K562 (cell line): ENCODE measurements around the gene ADAM10. TPM values are rescaled to one million over a fixed set of nuclear protein-coding genes. Genes with fewer than 3 reads are reported as not detected.

Experiments used
- ATAC-seq: fragments of 200-7000 bp; cut with Tn5 transposase; 3 replicates; pipeline ENCODE4 v1.9.1; 2020; ENCODE audit warnings: moderate library complexity
- BruUV-seq: library from RNA; stranded (reverse); fragments of 400-500 nt; replicated peaks from 2 replicates; lab custom pipeline; 2021; lab: Mats Ljungman, UMichigan
- CTCF ChIA-PET: fragments of 300-600 bp; formaldehyde crosslinking; extraction: SDS; loops from one replicate; lab custom pipeline; 2021; ENCODE audit warnings: low intra/inter-chr PET ratio; lab: Yijun Ruan, JAX
- POLR2A ChIA-PET: fragments of 300-600, 350-650 bp; sonication (Branson Sonifier 250); formaldehyde crosslinking; extraction: SDS; loops from one replicate; lab custom pipeline; 2021; ENCODE audit warnings: antibody characterized with exemption, inconsistent platforms; lab: Yijun Ruan, JAX
- DNase-seq, 4 experiments: peaks; one replicate each; pipeline versions ENCODE4 v3.0.0 to v3.0.0-alpha.2; 2011 to 2018; ENCODE audit warnings: low spot score in 3 of 4, mixed read lengths in 3 of 4; ENCODE audit errors: extremely low read depth in 1 of 4
- FAIRE-seq: peaks from 2 replicates; lab custom pipeline; 2011; peaks lifted over from hg19 to GRCh38; lab: Jason Lieb, UNC
- H2AFZ ChIP-seq: 2 replicates; pipeline ENCODE4 v1.6.0; 2011; ENCODE audit warnings: low read depth, low read length, control low read depth, inconsistent platforms
- H3K27ac ChIP-seq: fragments of 200-600 bp; 3 replicates; pipeline ENCODE4 v1.8.0; 2011; ENCODE audit warnings: low read depth, mild to moderate bottlenecking, control low read depth, inconsistent platforms, low read length, moderate library complexity, mixed read lengths; ENCODE audit errors: extremely low read depth
- H3K27me3 ChIP-seq, 2 experiments: fragments of 300-600 bp in 1 of 2; 2 replicates in 1 of 2; 3 replicates in 1 of 2; pipeline versions ENCODE4 v1.6.0 to v1.8.0; 2011; ENCODE audit warnings: inconsistent platforms in 2 of 2, low read length in 2 of 2, mild to moderate bottlenecking in 1 of 2, mixed read lengths in 1 of 2, moderate library complexity in 1 of 2; ENCODE audit not compliant: control insufficient read depth in 2 of 2, insufficient read depth in 2 of 2
- H3K36me3 ChIP-seq: fragments of 300-600 bp; 3 replicates; pipeline ENCODE4 v1.8.0; 2011; ENCODE audit warnings: mild to moderate bottlenecking, low read length, inconsistent platforms; ENCODE audit not compliant: control insufficient read depth, insufficient read depth
- H3K4me1 ChIP-seq, 2 experiments: fragments of 200-600 bp in 1 of 2; replicated peaks in 1 of 2; 2 replicates in 1 of 2; 3 replicates in 1 of 2; pipeline versions ENCODE4 v1.5.1 to v1.8.0; 2011; ENCODE audit warnings: inconsistent platforms in 2 of 2, low read length in 2 of 2, mild to moderate bottlenecking in 1 of 2, mixed read lengths in 1 of 2, moderate library complexity in 1 of 2; ENCODE audit not compliant: control insufficient read depth in 2 of 2, insufficient read depth in 2 of 2
- H3K4me2 ChIP-seq: 2 replicates; pipeline ENCODE4 v1.6.1; 2011; ENCODE audit warnings: low read length, control low read depth, inconsistent platforms, mixed read lengths; ENCODE audit not compliant: insufficient read depth
- H3K4me3 ChIP-seq: fragments of 200-600 bp; sonication (generic), shearing (Covaris generic); 2 replicates; pipeline ENCODE4 v1.5.1; 2016; ENCODE audit warnings: control low read depth, inconsistent platforms
- H3K79me2 ChIP-seq: fragments of 200-600 bp; 3 replicates; pipeline ENCODE4 v1.8.0; 2011; ENCODE audit warnings: low read length, inconsistent platforms; ENCODE audit not compliant: control insufficient read depth, insufficient read depth
- H3K9ac ChIP-seq, 2 experiments: 2 replicates each; pipeline versions ENCODE4 v1.6.0 to v1.6.1; 2011; ENCODE audit warnings: low read depth in 2 of 2, low read length in 2 of 2, control low read depth in 1 of 2, inconsistent platforms in 1 of 2, mild to moderate bottlenecking in 1 of 2, mixed read lengths in 1 of 2; ENCODE audit not compliant: insufficient read depth in 1 of 2
- H3K9me1 ChIP-seq: one replicate; pipeline ENCODE4 v1.6.0; 2011; ENCODE audit warnings: inconsistent platforms, mild to moderate bottlenecking, low read length, moderate library complexity; ENCODE audit not compliant: control insufficient read depth, insufficient read depth
- H3K9me3 ChIP-seq: replicated peaks from 2 replicates; pipeline ENCODE4 v1.5.1; 2011; ENCODE audit warnings: low read depth, low read length, inconsistent platforms; ENCODE audit not compliant: control insufficient read depth, insufficient read depth
- H4K20me1 ChIP-seq: replicated peaks from 2 replicates; pipeline ENCODE4 v1.6.1; 2011; ENCODE audit warnings: low read length, inconsistent platforms, mixed read lengths; ENCODE audit not compliant: control insufficient read depth, insufficient read depth
- ADNP ChIP-seq: fragments of 200-800 bp; sonication (Bioruptor generic); IDR thresholded peaks from 2 replicates; pipeline ENCODE4 v1.6.1; 2016; ENCODE audit warnings: missing genetic modification characterization, missing compliant biosample characterization
- CBX3 ChIP-seq, 2 experiments: IDR thresholded peaks; 1 replicate in 1 of 2; 2 replicates in 1 of 2; pipeline ENCODE4 v1.6.1; 2012; ENCODE audit warnings: inconsistent platforms in 2 of 2, low read length in 2 of 2, borderline replicate concordance in 1 of 2, control low read depth in 1 of 2
- GATAD2B ChIP-seq: fragments of 450-650 bp; IDR thresholded peaks from 2 replicates; pipeline ENCODE4 v1.6.1; 2017; ENCODE audit warnings: mild to moderate bottlenecking, borderline replicate concordance
- HNRNPH1 ChIP-seq: fragments of 200-400 bp; formaldehyde crosslinking; optimal IDR thresholded peaks from 2 replicates; pipeline ENCODE3; 2017; ENCODE audit warnings: low read depth, mild to moderate bottlenecking, low read length, moderate library complexity
- MYBL2 ChIP-seq, 2 experiments: fragments of 450-650 bp in 1 of 2; sonication (generic) in 1 of 2; formaldehyde crosslinking in 1 of 2; IDR thresholded peaks; 2 replicates each; pipeline versions ENCODE4 v1.6.1 to v1.8.1; 2017 to 2022; ENCODE audit warnings: borderline replicate concordance in 1 of 2, inconsistent platforms in 1 of 2, low read depth in 1 of 2, mild to moderate bottlenecking in 1 of 2, missing genetic modification reagents in 1 of 2, moderate library complexity in 1 of 2
- RBM25 ChIP-seq: fragments of 200-400 bp; formaldehyde crosslinking; IDR thresholded peaks from 2 replicates; pipeline ENCODE4 v1.6.1; 2018; ENCODE audit warnings: low read length, low read depth, moderate library complexity; ENCODE audit not compliant: severe bottlenecking
- RCOR1 ChIP-seq, 2 experiments: IDR thresholded peaks; 2 replicates each; pipeline ENCODE4 v1.6.1; 2012; ENCODE audit warnings: low read depth in 2 of 2, low read length in 2 of 2, borderline replicate concordance in 1 of 2, improper control_type of control experiment in 1 of 2
- YY1 ChIP-seq, 3 experiments: IDR thresholded peaks; 2 replicates each; pipeline ENCODE4 v1.6.1; 2011; ENCODE audit warnings: low read length in 2 of 3, mild to moderate bottlenecking in 2 of 3, moderate library complexity in 2 of 3, borderline replicate concordance in 1 of 3, control low read depth in 1 of 3, low read depth in 1 of 3; ENCODE audit not compliant: insufficient read depth in 3 of 3, insufficient replicate concordance in 2 of 3, control insufficient read depth in 1 of 3, insufficient read length in 1 of 3; ENCODE audit errors: extremely low read depth in 1 of 3
- ZNF766 ChIP-seq: fragments of 200-800 bp; sonication (Bioruptor generic); conservative IDR thresholded peaks from 2 replicates; pipeline ENCODE4 v1.6.1; 2016; ENCODE audit warnings: missing genetic modification characterization, missing compliant biosample characterization
- WGBS: fragments of 100-300 bp; shearing (Covaris generic); methylation state at CpG from one replicate; pipeline ENCODE4 v1.1.6; 2016; ENCODE audit warnings: low coverage, mixed read lengths; ENCODE audit not compliant: insufficient coverage; ENCODE audit errors: missing lambda C conversion rate; 5-methylcytosine and 5-hydroxymethylcytosine counted together
- in situ Hi-C: fragments of 300-500 bp; cut with MboI; formaldehyde crosslinking; loops from 4 replicates; pipeline ENCODE4 v1.15.0; 2018; ENCODE audit warnings: inconsistent platforms, mixed read lengths
- intact Hi-C: fragments of 100-400 bp; cut with micrococcal nuclease; formaldehyde crosslinking; loops from 2 replicates; pipeline ENCODE4 v1.14.2; 2022
- polyA plus RNA-seq, 8 experiments: library from polyadenylated mRNA; depleted of rRNA in 4 of 8; stranded (reverse) in 5 of 8; unstranded in 3 of 8; fragments of >200 nt; fragmentation: Nextera tagmentation in 2 of 8; fragmentation: Illumina TruSeq in 1 of 8; extraction: Ambion mirVana in 2 of 8; extraction: Trizol in 1 of 8; gene quantifications; 2 replicates each; pipeline versions ENCODE4 v1.2.1 to v1.2.3, GENCODE V29; 2011 to 2014; ENCODE audit warnings: inconsistent platforms in 1 of 8, missing spikeins in 1 of 8
- small RNA-seq: library from RNA; depleted of rRNA; stranded (forward); fragments of <200 nt; gene quantifications from one replicate; pipeline ENCODE3, GENCODE V24; 2014
- total RNA-seq, 7 experiments: library from RNA; depleted of rRNA in 6 of 7; stranded (reverse); fragments of >200 nt in 6 of 7; fragmentation: Illumina TruSeq in 2 of 7; extraction: Trizol in 2 of 7; gene quantifications; 2 replicates each; pipeline versions ENCODE4 v1.2.1 to v1.2.3, GENCODE V29; 2011 to 2021; ENCODE audit warnings: low replicate concordance in 1 of 7

The ADAM10 gene
- total and polyA plus RNA-seq, 9 of the 15 experiments (the other 6 are each of a cell fraction or from before 2014, with no cell fraction given), result 11.9 to 152 (median 57.3) TPM

GRCh38 chr15:58538901-58539300 lies 210.6 kb downstream of the ADAM10 start:
- FAIRE-seq (no peak), ATAC-seq (no peak), DNase-seq (no peak)
- ChIA-PET POLR2A (interaction anchor here (1.0 to 1.2 kb wide), 3 partner anchors 10 to 770 kb away, joined by 3 read pairs; no protein-coding TSS in a partner anchor), CTCF (no interaction called here)
- Histone ChIP-seq H3K9me1 (no peaks in the 10 kb centered on the region), H3K4me2 (no peak overlapping the region), H3K9me3 (no peaks in the 10 kb centered on the region), H3K9ac (no peak overlapping the region), H3K27ac (no peak overlapping the region), H2AFZ (peak overlapping the region; percentile 85), H3K27me3 (no peaks in the 10 kb centered on the region), H4K20me1 (no peaks in the 10 kb centered on the region), H3K4me1 (peaks cover 10 to 13% of the 10 kb centered on the region in 2 experiments; a peak in 4 of 5 replicates), H3K36me3 (no peaks in the 10 kb centered on the region), H3K79me2 (no peaks in the 10 kb centered on the region), H3K4me3 (no peak overlapping the region)
- no TSS peak for BruUV-seq
- TF ChIP-seq CBX3 (IDR thresholded peaks at IDR 0.05; ENCODE audit: borderline replicate concordance in 1 of 2, low read length in 2 of 2), result peak in 1 of 2 experiments; percentile 20; a peak in 1 of 3 replicates
- 0 out of 2 replicates have a peak, but pooled peaks have one; percentile 32 for TF ChIP-seq ADNP (tag)
- TF ChIP-seq RBM25, result peak; percentile 88
- TF ChIP-seq GATAD2B, result no peak
- no peak for TF ChIP-seq ZNF766 (CRISPR knock-in tag)
- no peak for TF ChIP-seq HNRNPH1
- TF ChIP-seq MYBL2 (IDR thresholded peaks at IDR 0.05; ENCODE audit: low read depth), result no peak
- TF ChIP-seq MYBL2 (CRISPR knock-in tag; IDR thresholded peaks at IDR 0.05; ENCODE audit: borderline replicate concordance), result no peak
- TF ChIP-seq RCOR1 (IDR thresholded peaks at IDR 0.05; ENCODE audit: borderline replicate concordance in 1 of 2, low read depth in 2 of 2, low read length in 2 of 2), result 0 out of 4 replicates have a peak, but pooled peaks of 1 of the 2 experiments have one; percentile 25
- peak in 1 of 3 experiments; percentile 65 for TF ChIP-seq YY1 (IDR thresholded peaks at IDR 0.05; ENCODE audit: borderline replicate concordance in 1 of 3, control insufficient read depth in 1 of 3, extremely low read depth in 1 of 3, insufficient read depth in 3 of 3, insufficient read length in 1 of 3, insufficient replicate concordance in 2 of 3, low read depth in 1 of 3, low read length in 2 of 3)
- WGBS, result 73% methylated on average over 3 of the region's 3 CpGs
- in situ Hi-C loops, result no loop called here
- intact Hi-C loops, result no loop called here

Small RNA genes lying within 50 kb of the gene (small RNA-seq; reads per million reads assigned to genes)
- gene AC091046.1 (not detected), gene RF00012 (not detected)

Other genes with a start within 250 kb of the ADAM10 start
- 5.7 and 9.3 TPM in 2 replicates for gene MINDY2, start 21.6 kb upstream of the ADAM10 start, total RNA-seq (2014; rRNA removed)
- 12.5 and 12.6 TPM in 2 replicates for gene MINDY2, start 21.6 kb upstream of the ADAM10 start, total RNA-seq (2014; rRNA removed; fragmentation: Illumina TruSeq; extraction: Trizol)
- 10.1 and 11.7 TPM in 2 replicates for gene MINDY2, start 21.6 kb upstream of the ADAM10 start, total RNA-seq (2015; rRNA removed; fragmentation: Illumina TruSeq; extraction: Trizol)
- 9.9 and 12.1 TPM in 2 replicates for gene MINDY2, start 21.6 kb upstream of the ADAM10 start, total RNA-seq (2021)
- gene MINDY2, start 21.6 kb upstream of the ADAM10 start, polyA plus RNA-seq (2011; rRNA removed), result 14.5 and 15.3 TPM in 2 replicates
- 5.7 and 7.2 TPM in 2 replicates for gene MINDY2, start 21.6 kb upstream of the ADAM10 start, polyA plus RNA-seq (2014; fragmentation: Illumina TruSeq; extraction: Trizol)
- gene MINDY2, start 21.6 kb upstream of the ADAM10 start, polyA plus RNA-seq (2014; fragmentation: Nextera tagmentation; extraction: Ambion mirVana), result 1 to 10 TPM; 2.4 to 3.8 TPM
- gene MINDY2, start 21.6 kb upstream of the ADAM10 start, polyA plus RNA-seq (2014; rRNA removed), result 4.0 and 4.9 TPM in 2 replicates
- gene SLTM, start 184.0 kb upstream of the ADAM10 start, total RNA-seq (2014; rRNA removed), result 113 and 118 TPM in 2 replicates
- 136 TPM in 2 replicates for gene SLTM, start 184.0 kb upstream of the ADAM10 start, total RNA-seq (2014; rRNA removed; fragmentation: Illumina TruSeq; extraction: Trizol)
- 154 and 163 TPM in 2 replicates for gene SLTM, start 184.0 kb upstream of the ADAM10 start, total RNA-seq (2015; rRNA removed; fragmentation: Illumina TruSeq; extraction: Trizol)
- gene SLTM, start 184.0 kb upstream of the ADAM10 start, total RNA-seq (2021), result 72.1 and 76.5 TPM in 2 replicates
- gene SLTM, start 184.0 kb upstream of the ADAM10 start, polyA plus RNA-seq (2011; rRNA removed), result 38.6 and 39.5 TPM in 2 replicates
- 107 and 132 TPM in 2 replicates for gene SLTM, start 184.0 kb upstream of the ADAM10 start, polyA plus RNA-seq (2014; fragmentation: Illumina TruSeq; extraction: Trizol)
- 10 to 100 TPM; 61.4 to 69.7 TPM for gene SLTM, start 184.0 kb upstream of the ADAM10 start, polyA plus RNA-seq (2014; fragmentation: Nextera tagmentation; extraction: Ambion mirVana)
- gene SLTM, start 184.0 kb upstream of the ADAM10 start, polyA plus RNA-seq (2014; rRNA removed), result 99.3 and 102 TPM in 2 replicates
- gene RNF111, start 238.0 kb upstream of the ADAM10 start, total RNA-seq (2014; rRNA removed), result 9.5 and 14.0 TPM in 2 replicates
- gene RNF111, start 238.0 kb upstream of the ADAM10 start, total RNA-seq (2014; rRNA removed; fragmentation: Illumina TruSeq; extraction: Trizol), result 14.4 and 20.6 TPM in 2 replicates
- gene RNF111, start 238.0 kb upstream of the ADAM10 start, total RNA-seq (2015; rRNA removed; fragmentation: Illumina TruSeq; extraction: Trizol), result 15.8 and 18.7 TPM in 2 replicates
- 21.4 and 26.0 TPM in 2 replicates for gene RNF111, start 238.0 kb upstream of the ADAM10 start, total RNA-seq (2021)
- gene RNF111, start 238.0 kb upstream of the ADAM10 start, polyA plus RNA-seq (2011; rRNA removed), result 22.8 and 32.9 TPM in 2 replicates
- gene RNF111, start 238.0 kb upstream of the ADAM10 start, polyA plus RNA-seq (2014; fragmentation: Illumina TruSeq; extraction: Trizol), result 14.5 and 15.2 TPM in 2 replicates
- gene RNF111, start 238.0 kb upstream of the ADAM10 start, polyA plus RNA-seq (2014; fragmentation: Nextera tagmentation; extraction: Ambion mirVana), result 1 to 10 TPM; 7.9 to 8.5 TPM
- 9.4 and 11.2 TPM in 2 replicates for gene RNF111, start 238.0 kb upstream of the ADAM10 start, polyA plus RNA-seq (2014; rRNA removed)